Osteocyte (in vitro differentiated cells): Measurements from ENCODE around the gene HAAO. TPM values are rescaled to one million over a fixed set of nuclear protein-coding genes. Genes with fewer than 3 reads are reported as not detected.
"Not testable (repeated sequence)": the region's sequence is repeated elsewhere in the genome, so short reads cannot be mapped to it uniquely, and the experiment has no call there.

Source experiments
- DNase-seq: peaks from one replicate; pipeline ENCODE4 v3.0.0; 2021; ENCODE audit warnings: mixed read lengths; ENCODE audit not compliant: unreplicated experiment; ENCODE audit errors: extremely low spot score
- H3K27ac Mint-ChIP-seq: one replicate; pipeline ENCODE4 v1.8.0; 2021; ENCODE audit warnings: mild to moderate bottlenecking, mixed read lengths; ENCODE audit not compliant: unreplicated experiment
- H3K27me3 Mint-ChIP-seq: one replicate; pipeline ENCODE4 v1.8.0; 2021; ENCODE audit warnings: mixed read lengths; ENCODE audit not compliant: unreplicated experiment
- H3K36me3 Mint-ChIP-seq: one replicate; pipeline ENCODE4 v1.8.0; 2021; ENCODE audit warnings: mixed read lengths; ENCODE audit not compliant: unreplicated experiment
- H3K4me1 Mint-ChIP-seq: one replicate; pipeline ENCODE4 v1.8.0; 2021; ENCODE audit warnings: mixed read lengths; ENCODE audit not compliant: unreplicated experiment
- H3K4me3 Mint-ChIP-seq: one replicate; pipeline ENCODE4 v1.8.0; 2021; ENCODE audit warnings: mild to moderate bottlenecking, moderate library complexity, mixed read lengths; ENCODE audit not compliant: unreplicated experiment
- H3K9me3 Mint-ChIP-seq: one replicate; pipeline ENCODE4 v1.8.0; 2021; ENCODE audit warnings: mixed read lengths; ENCODE audit not compliant: unreplicated experiment
- total RNA-seq: library from RNA; stranded (reverse); gene quantifications from 2 replicates; pipeline ENCODE4 v1.2.1, GENCODE V29; 2021
- TF ChIP-seq, protein P1 (sequence below): fragments of 200-600 bp; sonication (generic); IDR thresholded peaks from 2 replicates; pipeline ENCODE4 v1.5.0; 2021; ENCODE audit warnings: antibody characterized with exemption, mild to moderate bottlenecking, moderate library complexity

Gene HAAO
- total RNA-seq, 1 donor from 2014 or later, result 1.1 TPM

- Mint-ChIP-seq H3K4me3 (no peak overlapping the region), H3K4me1 (no peaks in the 10 kb centered on the region), H3K9me3 (peaks cover 31% of the 10 kb centered on the region), H3K36me3 (peaks cover 60% of the 10 kb centered on the region), H3K27ac (no peak overlapping the region), H3K27me3 (no peaks in the 10 kb centered on the region)
- TF ChIP-seq, protein P1, sequence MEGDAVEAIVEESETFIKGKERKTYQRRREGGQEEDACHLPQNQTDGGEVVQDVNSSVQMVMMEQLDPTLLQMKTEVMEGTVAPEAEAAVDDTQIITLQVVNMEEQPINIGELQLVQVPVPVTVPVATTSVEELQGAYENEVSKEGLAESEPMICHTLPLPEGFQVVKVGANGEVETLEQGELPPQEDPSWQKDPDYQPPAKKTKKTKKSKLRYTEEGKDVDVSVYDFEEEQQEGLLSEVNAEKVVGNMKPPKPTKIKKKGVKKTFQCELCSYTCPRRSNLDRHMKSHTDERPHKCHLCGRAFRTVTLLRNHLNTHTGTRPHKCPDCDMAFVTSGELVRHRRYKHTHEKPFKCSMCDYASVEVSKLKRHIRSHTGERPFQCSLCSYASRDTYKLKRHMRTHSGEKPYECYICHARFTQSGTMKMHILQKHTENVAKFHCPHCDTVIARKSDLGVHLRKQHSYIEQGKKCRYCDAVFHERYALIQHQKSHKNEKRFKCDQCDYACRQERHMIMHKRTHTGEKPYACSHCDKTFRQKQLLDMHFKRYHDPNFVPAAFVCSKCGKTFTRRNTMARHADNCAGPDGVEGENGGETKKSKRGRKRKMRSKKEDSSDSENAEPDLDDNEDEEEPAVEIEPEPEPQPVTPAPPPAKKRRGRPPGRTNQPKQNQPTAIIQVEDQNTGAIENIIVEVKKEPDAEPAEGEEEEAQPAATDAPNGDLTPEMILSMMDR, result no peak
- DNase-seq, result no peak
Measured at GRCh38 chr2:42733852-42734251, 58.5 kb downstream of the HAAO start.

DNA sequence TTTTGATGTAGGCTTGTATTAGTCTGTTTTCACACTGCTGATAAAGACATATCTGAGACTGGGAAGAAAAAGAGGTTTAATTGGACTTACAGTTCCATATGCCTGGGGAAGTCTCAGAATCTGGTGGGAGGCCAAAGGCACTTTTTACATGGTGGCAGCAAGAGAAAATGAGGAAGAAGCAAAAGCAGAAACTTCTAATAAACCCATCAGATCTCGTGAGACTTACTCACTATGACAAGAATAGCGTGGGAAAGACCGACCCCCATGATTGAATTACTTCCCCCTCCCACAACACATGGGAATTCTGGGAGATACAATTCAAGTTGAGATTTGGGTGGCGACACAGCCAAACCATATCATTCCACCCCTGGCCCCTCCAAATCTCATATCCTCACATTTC is 61.1 kb downstream of the HAAO start:
- peaks cover 31% of the 10 kb centered on the region for H3K9me3 Mint-ChIP-seq
- H3K36me3 Mint-ChIP-seq, result peaks cover 55% of the 10 kb centered on the region
- H3K27ac Mint-ChIP-seq, H3K4me3 Mint-ChIP-seq, DNase-seq, H3K4me1 Mint-ChIP-seq, H3K27me3 Mint-ChIP-seq: not testable (repeated sequence)

GRCh38 chr2:42726680-42727079 is 65.7 kb downstream of the HAAO start:
- Mint-ChIP-seq H3K4me3 (no peak overlapping the region), H3K36me3 (peaks cover 22% of the 10 kb centered on the region), H3K4me1 (no peaks in the 10 kb centered on the region), H3K27me3 (no peaks in the 10 kb centered on the region), H3K9me3 (peaks cover 10% of the 10 kb centered on the region), H3K27ac (no peak overlapping the region)
- DNase-seq, result no peak
- TF ChIP-seq, protein P1, result no peak

DNA sequence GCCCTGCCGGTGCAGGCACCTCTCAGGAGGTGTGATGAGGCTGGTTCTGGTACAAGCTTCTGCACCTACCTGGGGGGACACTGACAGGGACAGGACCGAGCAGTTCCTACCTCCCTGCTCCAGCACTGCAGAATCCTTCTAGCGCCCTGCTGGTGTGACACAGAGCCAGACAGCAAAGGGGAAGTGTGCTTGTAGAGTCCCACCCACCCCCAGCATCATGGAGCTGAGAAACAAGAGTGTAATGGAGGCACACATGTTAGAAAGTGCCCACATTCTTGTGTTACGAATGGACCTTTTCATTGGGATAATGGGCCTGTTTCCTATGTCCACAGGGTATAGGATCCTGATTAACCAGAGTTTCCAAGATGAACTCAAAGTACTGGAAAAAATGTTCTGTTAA is 66.7 kb downstream of the HAAO start:
- TF ChIP-seq, protein P1, result no peak
- no peak overlapping the region for H3K4me3 Mint-ChIP-seq
- DNase-seq, result no peak
- no peak overlapping the region for H3K27ac Mint-ChIP-seq
- H3K27me3 Mint-ChIP-seq, result no peaks in the 10 kb centered on the region
- peaks cover 19% of the 10 kb centered on the region for H3K36me3 Mint-ChIP-seq
- no peaks in the 10 kb centered on the region for H3K4me1 Mint-ChIP-seq
- peaks cover 10% of the 10 kb centered on the region for H3K9me3 Mint-ChIP-seq

DNA sequence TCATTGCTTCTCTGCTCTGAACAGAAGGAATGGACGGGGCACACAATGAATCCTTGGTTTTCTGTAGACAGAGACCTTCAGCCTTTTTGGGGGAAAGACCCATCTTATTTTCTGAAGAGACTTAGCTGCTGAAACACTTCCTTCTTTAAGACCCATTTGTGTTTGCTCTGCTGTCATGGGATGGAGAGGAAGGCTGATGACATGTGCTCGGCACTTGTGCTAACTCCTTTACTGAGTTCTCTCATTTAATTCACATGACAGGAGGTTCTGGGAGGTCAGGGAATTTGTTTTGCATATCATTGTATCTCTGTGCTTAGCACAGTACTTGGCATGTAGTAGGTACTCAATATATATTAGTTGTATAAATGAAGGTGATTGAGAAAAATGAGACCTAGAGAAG is 67.5 kb downstream of the HAAO start:
- Mint-ChIP-seq H3K36me3 (peaks cover 14% of the 10 kb centered on the region), H3K27me3 (no peaks in the 10 kb centered on the region), H3K4me3 (no peak overlapping the region), H3K4me1 (no peaks in the 10 kb centered on the region), H3K9me3 (peaks cover 4% of the 10 kb centered on the region), H3K27ac (no peak overlapping the region)
- no peak for DNase-seq
- TF ChIP-seq, protein P1, result no peak

- Mint-ChIP-seq H3K9me3 (no peaks in the 10 kb centered on the region), H3K4me3 (no peak overlapping the region), H3K4me1 (no peaks in the 10 kb centered on the region), H3K27me3 (no peaks in the 10 kb centered on the region), H3K27ac (no peak overlapping the region), H3K36me3 (peaks cover 5% of the 10 kb centered on the region)
- TF ChIP-seq, protein P1, result no peak
- DNase-seq, result no peak
Measured at GRCh38 chr2:42723465-42723864, 68.9 kb downstream of the HAAO start.
